Measurements from ENCODE around the gene KMT2A. TPM values are rescaled to one million over a fixed set of nuclear protein-coding genes. Genes with fewer than 3 reads are reported as not detected.

The KMT2A gene
- total RNA-seq (100 to 1,000 TPM in 1 of 2 donors, 10 to 100 TPM in 1; 44.5 to 127 TPM), polyA plus RNA-seq (1 to 10 TPM; 7.7 to 9.5 TPM)
- long read RNA-seq, donor 1, partial matches to known transcripts, result 23 of 26 reads
- long read RNA-seq, donor 1, other reads (novel, unspliced or antisense), result 0 of 26 reads
- long read RNA-seq, donor 2, partial matches to known transcripts, result 0 of 2 reads
- long read RNA-seq, donor 2, other reads (novel, unspliced or antisense), result 0 of 2 reads
- long read RNA-seq, donor 3, partial matches to known transcripts, result 5 of 10 reads
- long read RNA-seq, donor 3, other reads (novel, unspliced or antisense), result 0 of 10 reads
- long read RNA-seq, donor 4, full-length matches to known transcripts, result 2 of 7 reads
- long read RNA-seq, donor 4, partial matches to known transcripts, result 5 of 7 reads
- long read RNA-seq, donor 4, other reads (novel, unspliced or antisense), result 0 of 7 reads
- long read RNA-seq, donor 5, full-length matches to known transcripts, result 9 of 40 reads
- long read RNA-seq, donor 5, partial matches to known transcripts, result 26 of 40 reads
- long read RNA-seq, donor 5, other reads (novel, unspliced or antisense), result 5 of 40 reads

- peaks cover 0 to 3% (median 0%) of the 10 kb centered on the region in 4 donors for H3K36me3 ChIP-seq (ENCODE audit: control insufficient read depth in 4 of 4, insufficient read depth in 4 of 4, low read length in 4 of 4)
- ATAC-seq (ENCODE audit: insufficient read depth, low FRiP score) (peak; percentile 99), DNase-seq (peak; percentile 99)
- H3K4me1 ChIP-seq (ENCODE audit: control insufficient read depth in 5 of 5, insufficient read depth in 5 of 5, low read length in 5 of 5), result peaks cover 2 to 35% (median 8%) of the 10 kb centered on the region in 5 donors
- peak; percentile 64 for TF ChIP-seq CTCF (IDR thresholded peaks at IDR 0.05; ENCODE audit: control extremely low read depth, extremely low read depth)
- peak within 1 kb of the TSS; percentile 60 to 76 for H3K9ac ChIP-seq (ENCODE audit: insufficient read depth in 1 of 2, low read length in 2 of 2)
- peak within 1 kb of the TSS; percentile 84 to 91 for H3K27ac ChIP-seq (ENCODE audit: low read depth in 1 of 2, low read length in 1 of 2)
- WGBS, 2 donors, result 0% methylated on average over 48 to 83 of the region's 83 CpGs
- H3K4me3 ChIP-seq, result peak within 1 kb of the TSS; percentile 89
- no peaks in the 10 kb centered on the region for H3K27me3 ChIP-seq (ENCODE audit: control insufficient read depth in 3 of 3, insufficient read depth in 3 of 3, low read length in 2 of 3)
- no peaks in the 10 kb centered on the region for H3K9me3 ChIP-seq (ENCODE audit: control insufficient read depth in 4 of 4, insufficient read depth in 3 of 4, low read length in 3 of 4)
Measured at GRCh38 chr11:118435893-118436624, at the start of gene KMT2A. KMT2A (plus strand) TSS chr11:118436492; CDS start chr11:118436513, 21 bp downstream.

- no peak for DNase-seq
- H3K27ac ChIP-seq (ENCODE audit: low read depth in 1 of 2, low read length in 1 of 2), result no peak overlapping the region
- TF ChIP-seq CTCF (IDR thresholded peaks at IDR 0.05; ENCODE audit: control extremely low read depth, extremely low read depth), result no peak
- no peak overlapping the region for H3K4me3 ChIP-seq
- ATAC-seq (ENCODE audit: insufficient read depth, low FRiP score), result no peak
- no peak overlapping the region for H3K9ac ChIP-seq (ENCODE audit: insufficient read depth in 1 of 2, low read length in 2 of 2)
- H3K4me1 ChIP-seq (ENCODE audit: control insufficient read depth in 5 of 5, insufficient read depth in 5 of 5, low read length in 5 of 5), result peaks cover 0 to 3% (median 0%) of the 10 kb centered on the region in 5 donors
- peaks cover 20 to 31% (median 26%) of the 10 kb centered on the region in 4 donors for H3K36me3 ChIP-seq (ENCODE audit: control insufficient read depth in 4 of 4, insufficient read depth in 4 of 4, low read length in 4 of 4)
- WGBS, 2 donors, result 86 to 92% methylated on average over 6 of the region's 6 CpGs
- no peaks in the 10 kb centered on the region for H3K27me3 ChIP-seq (ENCODE audit: control insufficient read depth in 3 of 3, insufficient read depth in 3 of 3, low read length in 2 of 3)
- H3K9me3 ChIP-seq (ENCODE audit: control insufficient read depth in 4 of 4, insufficient read depth in 3 of 4, low read length in 3 of 4), result no peaks in the 10 kb centered on the region
Measured at GRCh38 chr11:118396097-118396501, 40.2 kb upstream of the KMT2A start.

- ATAC-seq (ENCODE audit: insufficient read depth, low FRiP score) (no peak), DNase-seq (no peak)
- Histone ChIP-seq H3K27me3 (ENCODE audit: control insufficient read depth in 3 of 3, insufficient read depth in 3 of 3, low read length in 2 of 3) (no peaks in the 10 kb centered on the region), H3K27ac (ENCODE audit: low read depth in 1 of 2, low read length in 1 of 2) (no peak overlapping the region), H3K4me1 (ENCODE audit: control insufficient read depth in 5 of 5, insufficient read depth in 5 of 5, low read length in 5 of 5) (peaks cover 0 to 4% (median 1%) of the 10 kb centered on the region in 5 donors), H3K4me3 (no peak overlapping the region), H3K9ac (ENCODE audit: insufficient read depth in 1 of 2, low read length in 2 of 2) (no peak overlapping the region), H3K9me3 (ENCODE audit: control insufficient read depth in 4 of 4, insufficient read depth in 3 of 4, low read length in 3 of 4) (no peaks in the 10 kb centered on the region), H3K36me3 (ENCODE audit: control insufficient read depth in 4 of 4, insufficient read depth in 4 of 4, low read length in 4 of 4) (peaks cover 18 to 28% (median 23%) of the 10 kb centered on the region in 4 donors)
- TF ChIP-seq CTCF (IDR thresholded peaks at IDR 0.05; ENCODE audit: control extremely low read depth, extremely low read depth), result no peak
Measured at GRCh38 chr11:118397448-118397847, 38.8 kb upstream of the KMT2A start.
